Lower lobe of right lung (tissue), 2 donors: ENCODE results near the gene GCDH. TPM values are rescaled to one million over a fixed set of nuclear protein-coding genes. Genes with fewer than 3 reads are reported as not detected.

Source experiments
- ATAC-seq, 2 donors: fragments of 200-7000 bp; cut with Tn5 transposase; one replicate each; pipeline ENCODE4 v1.9.1; 2020 to 2022; ENCODE audit warnings: mild to moderate bottlenecking in 2 of 2, moderate library complexity in 2 of 2
- DNase-seq: peaks from one replicate; pipeline ENCODE4 v3.0.0-alpha.2; 2020
- H3K27ac ChIP-seq: fragments of 200-600 bp; one replicate; pipeline ENCODE4 v1.8.0; 2022
- H3K27me3 ChIP-seq: fragments of 200-600 bp; one replicate; pipeline ENCODE4 v1.8.0; 2022; ENCODE audit warnings: low read depth
- H3K36me3 ChIP-seq: fragments of 200-600 bp; one replicate; pipeline ENCODE4 v1.8.0; 2022; ENCODE audit warnings: mild to moderate bottlenecking
- H3K4me1 ChIP-seq: fragments of 200-600 bp; one replicate; pipeline ENCODE4 v1.8.0; 2022
- H3K4me3 ChIP-seq: fragments of 200-600 bp; one replicate; pipeline ENCODE4 v1.8.0; 2022; ENCODE audit warnings: mild to moderate bottlenecking
- H3K9me3 ChIP-seq: fragments of 200-600 bp; one replicate; pipeline ENCODE4 v1.8.0; 2022
- intact Hi-C: fragments of 100-400 bp; cut with DNase I; formaldehyde crosslinking; loops from one replicate; pipeline ENCODE4 v1.11.0; 2022
- total RNA-seq: library from RNA; stranded (reverse); fragmentation: NEBNext Ultra II Directional; extraction: Animal tissue kit (Norgen Biotek cat#: 25700); gene quantifications from one replicate; pipeline ENCODE4 v1.2.1, GENCODE V29; 2021
- TF ChIP-seq, protein P1 (sequence below): fragments of 200-600 bp; IDR thresholded peaks from one replicate; pipeline ENCODE4 v1.8.0; 2022; ENCODE audit warnings: antibody characterized with exemption, mild to moderate bottlenecking
- donor health status: DM: no; HTN: yes; CAD: no; lungs with severe emphysema.

GCDH gene
- total RNA-seq, 1 donor from 2014 or later, result 23.9 TPM

DNA sequence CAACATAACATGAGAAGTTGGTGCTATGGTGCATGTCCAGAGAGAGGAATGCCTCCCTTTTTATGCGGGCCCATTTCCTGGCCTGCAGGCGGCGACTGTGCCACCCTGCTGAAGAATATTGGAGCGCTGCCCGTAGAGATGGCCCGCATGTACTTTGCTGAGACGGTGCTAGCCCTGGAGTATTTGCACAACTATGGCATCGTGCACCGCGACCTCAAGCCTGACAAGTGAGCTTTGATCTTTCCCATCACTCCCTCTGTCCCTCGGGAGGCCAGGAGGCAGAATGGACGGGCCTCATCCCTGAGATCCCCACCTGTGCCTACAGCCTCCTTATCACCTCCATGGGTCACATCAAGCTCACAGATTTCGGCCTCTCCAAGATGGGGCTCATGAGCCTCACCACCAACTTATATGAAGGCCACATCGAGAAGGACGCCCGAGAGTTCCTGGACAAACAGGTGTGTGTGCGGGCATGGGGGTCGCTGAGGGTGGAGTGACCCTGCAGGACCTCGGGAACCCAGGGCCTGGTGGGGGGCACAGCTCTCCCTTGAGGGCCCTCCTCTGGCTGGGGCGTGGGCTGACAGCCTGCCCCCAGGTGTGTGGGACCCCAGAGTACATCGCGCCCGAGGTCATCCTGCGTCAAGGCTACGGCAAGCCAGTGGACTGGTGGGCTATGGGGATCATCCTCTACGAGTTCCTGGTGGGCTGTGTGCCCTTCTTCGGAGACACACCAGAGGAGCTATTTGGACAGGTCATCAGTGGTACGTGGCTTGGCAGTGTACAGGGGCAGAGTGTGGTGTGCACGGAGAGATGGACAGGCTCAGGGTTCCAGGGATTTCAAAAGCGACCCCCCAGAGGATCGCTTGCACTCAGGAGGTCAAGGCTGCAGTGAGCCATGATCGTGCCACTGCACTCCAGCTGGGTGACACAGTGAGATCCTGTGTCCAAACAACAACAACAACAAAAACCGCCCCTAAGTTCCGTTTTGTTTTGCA lies 25.9 kb upstream of the GCDH start:
- no peaks in the 10 kb centered on the region for H3K27me3 ChIP-seq
- H3K27ac ChIP-seq, result no peak overlapping the region
- H3K4me3 ChIP-seq, result no peak overlapping the region
- TF ChIP-seq, protein P1, sequence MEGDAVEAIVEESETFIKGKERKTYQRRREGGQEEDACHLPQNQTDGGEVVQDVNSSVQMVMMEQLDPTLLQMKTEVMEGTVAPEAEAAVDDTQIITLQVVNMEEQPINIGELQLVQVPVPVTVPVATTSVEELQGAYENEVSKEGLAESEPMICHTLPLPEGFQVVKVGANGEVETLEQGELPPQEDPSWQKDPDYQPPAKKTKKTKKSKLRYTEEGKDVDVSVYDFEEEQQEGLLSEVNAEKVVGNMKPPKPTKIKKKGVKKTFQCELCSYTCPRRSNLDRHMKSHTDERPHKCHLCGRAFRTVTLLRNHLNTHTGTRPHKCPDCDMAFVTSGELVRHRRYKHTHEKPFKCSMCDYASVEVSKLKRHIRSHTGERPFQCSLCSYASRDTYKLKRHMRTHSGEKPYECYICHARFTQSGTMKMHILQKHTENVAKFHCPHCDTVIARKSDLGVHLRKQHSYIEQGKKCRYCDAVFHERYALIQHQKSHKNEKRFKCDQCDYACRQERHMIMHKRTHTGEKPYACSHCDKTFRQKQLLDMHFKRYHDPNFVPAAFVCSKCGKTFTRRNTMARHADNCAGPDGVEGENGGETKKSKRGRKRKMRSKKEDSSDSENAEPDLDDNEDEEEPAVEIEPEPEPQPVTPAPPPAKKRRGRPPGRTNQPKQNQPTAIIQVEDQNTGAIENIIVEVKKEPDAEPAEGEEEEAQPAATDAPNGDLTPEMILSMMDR, result no peak
- no peak for ATAC-seq
- H3K9me3 ChIP-seq, result no peaks in the 10 kb centered on the region
- intact Hi-C loops, result no loop called here
- H3K36me3 ChIP-seq, result no peaks in the 10 kb centered on the region
- no peak for DNase-seq
- H3K4me1 ChIP-seq, result peaks cover 10% of the 10 kb centered on the region

DNA sequence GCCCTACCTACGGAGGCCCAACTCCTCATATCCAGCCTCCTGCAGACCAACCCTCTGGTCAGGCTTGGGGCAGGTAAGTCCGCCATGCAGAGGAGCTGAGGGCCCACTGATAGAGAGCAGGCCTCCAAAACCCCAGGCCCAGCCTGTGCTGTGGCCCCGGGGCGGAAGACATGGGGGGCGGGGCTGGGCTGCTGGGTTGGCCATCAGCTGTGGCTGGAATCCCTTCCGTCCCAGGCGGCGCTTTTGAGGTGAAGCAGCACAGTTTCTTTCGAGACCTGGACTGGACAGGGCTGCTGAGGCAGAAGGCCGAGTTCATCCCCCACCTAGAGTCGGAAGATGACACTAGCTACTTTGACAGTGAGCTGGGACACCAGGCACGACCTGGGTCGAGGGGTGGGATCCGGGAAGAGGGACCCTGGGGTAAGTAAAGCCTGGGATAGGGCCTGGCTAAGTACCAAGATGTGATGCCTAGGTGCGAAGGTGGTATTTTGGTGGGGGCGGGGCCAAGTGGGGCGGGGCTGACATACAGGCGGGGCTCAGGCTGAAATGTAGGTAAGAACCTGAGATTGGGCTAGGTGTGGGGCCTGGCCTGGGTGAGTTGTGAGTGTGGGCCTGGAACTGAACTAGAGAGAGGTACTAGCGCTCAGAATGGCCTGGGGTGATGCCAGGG lies 25.1 kb upstream of the GCDH start:
- H3K27ac ChIP-seq, result no peak overlapping the region
- peaks cover 10% of the 10 kb centered on the region for H3K4me1 ChIP-seq
- no peaks in the 10 kb centered on the region for H3K36me3 ChIP-seq
- intact Hi-C loops, result no loop called here
- no peak for DNase-seq
- ATAC-seq, result no peak
- H3K27me3 ChIP-seq, result no peaks in the 10 kb centered on the region
- H3K4me3 ChIP-seq, result no peak overlapping the region
- TF ChIP-seq, protein P1, result no peak
- H3K9me3 ChIP-seq, result no peaks in the 10 kb centered on the region

DNA sequence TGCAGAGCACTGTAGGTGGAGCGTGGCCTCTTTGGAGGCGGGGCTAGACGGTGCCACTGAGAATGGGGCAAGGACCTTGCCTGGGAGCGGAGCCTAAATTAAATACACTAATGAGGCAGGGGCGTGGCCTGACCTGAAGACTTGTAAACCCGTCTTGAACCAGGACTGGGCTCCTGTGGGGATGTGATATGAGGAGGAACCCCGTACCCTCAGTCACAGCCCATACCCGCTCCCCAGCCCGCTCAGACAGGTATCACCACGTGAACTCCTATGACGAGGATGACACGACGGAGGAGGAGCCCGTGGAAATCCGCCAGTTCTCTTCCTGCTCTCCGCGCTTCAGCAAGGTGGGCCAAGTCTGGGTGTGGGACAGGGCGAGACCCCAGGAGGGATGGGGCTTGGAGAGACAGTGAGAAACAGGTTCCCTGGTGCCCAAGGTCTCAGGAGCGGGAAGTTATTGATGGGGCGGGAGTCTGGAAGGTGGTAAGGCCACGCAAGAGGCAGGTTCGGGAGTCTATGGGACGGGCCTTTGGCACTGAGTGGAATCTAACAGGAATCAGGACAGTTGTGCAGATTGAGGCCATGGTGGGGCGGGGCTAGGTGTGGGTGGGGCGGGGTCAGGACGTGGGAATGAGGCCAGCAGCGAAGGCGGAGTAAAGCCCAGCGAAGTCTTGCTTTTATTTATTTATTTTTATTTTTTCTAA lies 24.4 kb upstream of the GCDH start:
- no peaks in the 10 kb centered on the region for H3K36me3 ChIP-seq
- TF ChIP-seq, protein P1, result no peak
- H3K27me3 ChIP-seq, result no peaks in the 10 kb centered on the region
- H3K4me1 ChIP-seq, result peaks cover 10% of the 10 kb centered on the region
- intact Hi-C loops, result no loop called here
- H3K4me3 ChIP-seq, result no peak overlapping the region
- ATAC-seq, result no peak
- DNase-seq, result no peak
- no peak overlapping the region for H3K27ac ChIP-seq
- H3K9me3 ChIP-seq, result no peaks in the 10 kb centered on the region

DNA sequence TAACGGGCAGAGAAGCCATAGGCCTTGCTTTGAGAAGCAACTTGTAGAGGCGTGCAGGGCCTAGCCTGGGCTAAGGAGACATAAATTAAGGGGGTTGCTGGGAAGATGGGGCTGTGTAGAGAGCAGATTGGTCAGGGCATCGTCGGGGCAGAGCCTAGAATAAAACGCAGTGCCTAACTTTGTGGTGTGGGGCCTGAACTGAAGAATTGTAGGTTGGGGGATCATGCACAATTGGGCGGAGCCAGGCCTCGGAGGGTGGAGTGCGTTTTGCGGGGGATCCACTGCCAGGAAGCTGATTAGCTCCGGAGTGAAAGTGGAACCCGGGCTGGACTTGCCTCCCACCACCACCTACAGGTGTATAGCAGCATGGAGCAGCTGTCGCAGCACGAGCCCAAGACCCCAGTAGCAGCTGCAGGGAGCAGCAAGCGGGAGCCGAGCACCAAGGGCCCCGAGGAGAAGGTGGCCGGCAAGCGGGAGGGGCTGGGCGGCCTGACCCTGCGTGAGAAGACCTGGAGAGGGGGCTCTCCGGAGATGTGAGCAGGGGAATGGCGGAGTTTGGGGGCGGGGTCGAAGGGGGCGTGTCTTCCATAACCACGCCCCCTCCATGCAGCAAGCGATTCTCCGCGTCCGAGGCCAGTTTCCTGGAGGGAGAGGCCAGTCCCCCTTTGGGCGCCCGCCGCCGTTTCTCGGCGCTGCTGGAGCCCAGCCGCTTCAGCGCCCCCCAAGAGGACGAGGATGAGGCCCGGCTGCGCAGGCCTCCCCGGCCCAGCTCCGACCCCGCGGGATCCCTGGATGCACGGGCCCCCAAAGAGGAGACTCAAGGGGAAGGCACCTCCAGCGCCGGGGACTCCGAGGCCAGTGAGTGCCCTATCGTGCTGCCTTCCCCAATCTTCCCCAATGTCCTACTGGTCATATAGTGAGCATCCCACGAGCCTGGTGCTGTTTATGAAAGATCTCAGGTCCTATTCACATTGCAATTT lies 23.6 kb upstream of the GCDH start:
- DNase-seq (peak; percentile 75), ATAC-seq (peak; percentile 76 to 79)
- H3K27ac ChIP-seq, result no peak overlapping the region
- no peaks in the 10 kb centered on the region for H3K36me3 ChIP-seq
- H3K4me3 ChIP-seq, result peak overlapping the region; percentile 52
- intact Hi-C loops, result no loop called here
- H3K9me3 ChIP-seq, result no peaks in the 10 kb centered on the region
- no peaks in the 10 kb centered on the region for H3K27me3 ChIP-seq
- peaks cover 10% of the 10 kb centered on the region for H3K4me1 ChIP-seq
- TF ChIP-seq, protein P1, result no peak
